Measurements from ENCODE around the gene PCDHB8. TPM values are rescaled to one million over a fixed set of nuclear protein-coding genes. Genes with fewer than 3 reads are reported as not detected.
"Not testable (repeated sequence)": the region's sequence is repeated elsewhere in the genome, so short reads cannot be mapped to it uniquely, and the experiment has no call there.

Gene PCDHB8
- total and polyA plus RNA-seq, 2 donors (not counting 3 experiments of a cell fraction or from before 2014, with no cell fraction given) = 0.25 to 0.53 TPM

- no peaks in the 10 kb centered on the region for H3K9me3 ChIP-seq (replicated peaks; ENCODE audit: control insufficient read depth, insufficient read depth, low read length)
- H3K36me3 ChIP-seq (ENCODE audit: control insufficient read depth in 2 of 2, extremely low read depth in 1 of 2, insufficient read depth in 2 of 2, low read length in 2 of 2) = no peaks in the 10 kb centered on the region
- ChIA-PET CTCF (interaction anchor here (1.0 to 1.9 kb wide), 3 partner anchors 10 to 382 kb away, joined by 3 to 6 read pairs (median 4); partner anchors contain the start of gene PCDHB10), POLR2A (no interaction called here)
- no peak within 1 kb of the TSS for H2AFZ ChIP-seq (ENCODE audit: low read depth, low read length)
- H3K27ac ChIP-seq (ENCODE audit: insufficient read depth, low read depth, low read length) = no peak within 1 kb of the TSS
- H3K9me1 ChIP-seq (replicated peaks; ENCODE audit: control insufficient read depth, extremely low read depth, insufficient read depth, low read length) = no peaks in the 10 kb centered on the region
- H3K4me2 ChIP-seq (ENCODE audit: insufficient read depth, low read length) = no peak within 1 kb of the TSS
- H3K9ac ChIP-seq (replicated peaks; ENCODE audit: extremely low read depth, insufficient read depth, low read length) = no peak within 1 kb of the TSS
- H3K4me1 ChIP-seq (ENCODE audit: control insufficient read depth, extremely low read depth, insufficient read depth, low read length) = no peaks in the 10 kb centered on the region
- no peak for TF ChIP-seq JUN (IDR thresholded peaks at IDR 0.05; ENCODE audit: borderline replicate concordance, insufficient read depth, insufficient read length, low read depth)
- peak in 1 of 2 donors; percentile 4 for TF ChIP-seq CTCF (IDR thresholded peaks at IDR 0.05; ENCODE audit: extremely low read depth in 1 of 2, insufficient read depth in 1 of 2, low read depth in 1 of 2, low read length in 2 of 2)
- TF ChIP-seq GATA2 (IDR thresholded peaks at IDR 0.05; ENCODE audit: insufficient read depth, insufficient read length, low read depth, low read length) = no peak
- TF ChIP-seq MAX (IDR thresholded peaks at IDR 0.05; ENCODE audit: insufficient read depth, insufficient read length) = no peak
- TF ChIP-seq POLR2A (IDR thresholded peaks at IDR 0.05; ENCODE audit: low read depth, low read length) = no peak
- TF ChIP-seq EZH2 (IDR thresholded peaks at IDR 0.05; ENCODE audit: borderline replicate concordance, low read depth, low read length, severe bottlenecking) = no peak
- dilution Hi-C loops (cut with MboI; ENCODE audit: extremely low pct_ligation_motif_present, low sequenced_read_pairs) (no loop called here), intact Hi-C loops (cut with micrococcal nuclease) (no loop called here)
- no TSS peak for BruUV-seq (replicated peaks)
- H4K20me1 ChIP-seq (replicated peaks; ENCODE audit: control insufficient read depth, extremely low read depth, insufficient read depth, low read length) = no peaks in the 10 kb centered on the region
- no peak within 1 kb of the TSS for H3K4me3 ChIP-seq (replicated peaks in 1 of 3; ENCODE audit: insufficient read depth in 1 of 3, low read depth in 1 of 3, low read length in 3 of 3)
- FAIRE-seq (no peak), DNase-seq (ENCODE audit: low read depth, low spot score) (peak; percentile 16)
- no peaks in the 10 kb centered on the region for H3K27me3 ChIP-seq (ENCODE audit: control insufficient read depth in 2 of 2, insufficient read depth in 2 of 2, low read length in 2 of 2)
- H3K79me2 ChIP-seq (ENCODE audit: control insufficient read depth, insufficient read depth, low read length) = no peaks in the 10 kb centered on the region
These were observed 4.7 kb downstream of the PCDHB8 start, which contains the start of gene PCDHB16 for GRCh38 chr5:141182248-141182647. Gene PCDHB16, plus strand, starts transcription at chr5:141182387. Its CDS starts 173 bp downstream, at chr5:141182560.

- H3K9ac ChIP-seq (replicated peaks; ENCODE audit: extremely low read depth, insufficient read depth, low read length); H3K4me2 ChIP-seq (ENCODE audit: insufficient read depth, low read length); H3K36me3 ChIP-seq (ENCODE audit: control insufficient read depth in 2 of 2, extremely low read depth in 1 of 2, insufficient read depth in 2 of 2, low read length in 2 of 2); DNase-seq (ENCODE audit: low read depth, low spot score); dilution Hi-C loops (cut with MboI; ENCODE audit: extremely low pct_ligation_motif_present, low sequenced_read_pairs); POLR2A ChIA-PET; FAIRE-seq; H3K4me1 ChIP-seq (ENCODE audit: control insufficient read depth, extremely low read depth, insufficient read depth, low read length); intact Hi-C loops (cut with micrococcal nuclease); H2AFZ ChIP-seq (ENCODE audit: low read depth, low read length); H4K20me1 ChIP-seq (replicated peaks; ENCODE audit: control insufficient read depth, extremely low read depth, insufficient read depth, low read length); H3K9me3 ChIP-seq (replicated peaks; ENCODE audit: control insufficient read depth, insufficient read depth, low read length); H3K9me1 ChIP-seq (replicated peaks; ENCODE audit: control insufficient read depth, extremely low read depth, insufficient read depth, low read length); H3K27me3 ChIP-seq (ENCODE audit: control insufficient read depth in 2 of 2, insufficient read depth in 2 of 2, low read length in 2 of 2); H3K4me3 ChIP-seq (replicated peaks in 1 of 3; ENCODE audit: insufficient read depth in 1 of 3, low read depth in 1 of 3, low read length in 3 of 3); H3K27ac ChIP-seq (ENCODE audit: insufficient read depth, low read depth, low read length); H3K79me2 ChIP-seq (ENCODE audit: control insufficient read depth, insufficient read depth, low read length); BruUV-seq (replicated peaks); CTCF ChIA-PET: not testable (repeated sequence)
These were observed 6.7 kb downstream of the PCDHB8 start for GRCh38 chr5:141184117-141184855.
